NCI-H226 (cell line): Measurements from ENCODE around the gene PRPSAP1.

ENCODE experiments used
- DNase-seq: peaks from one replicate; pipeline ENCODE4 v3.0.0-alpha.2; 2015

Gene PRPSAP1

GRCh38 chr17:76263896-76264295, 89.8 kb downstream of the PRPSAP1 start:
- no peak for DNase-seq

- no peak for DNase-seq
Measured at GRCh38 chr17:76262732-76263344, 90.9 kb downstream of the PRPSAP1 start.

GRCh38 chr17:76261421-76262215, 92.1 kb downstream of the PRPSAP1 start:
- DNase-seq, result no peak

- DNase-seq, result no peak
Measured at GRCh38 chr17:76260669-76261068, 93.0 kb downstream of the PRPSAP1 start.

GRCh38 chr17:76260220-76260619, 93.5 kb downstream of the PRPSAP1 start:
- no peak for DNase-seq
